Endodermal cell (in vitro differentiated cells): ENCODE results near the gene UBA52. TPM values are rescaled to one million over a fixed set of nuclear protein-coding genes. Genes with fewer than 3 reads are reported as not detected.
"Not testable (repeated sequence)": the region's sequence is repeated elsewhere in the genome, so short reads cannot be mapped to it uniquely, and the experiment has no call there.

Experiments
- DNase-seq: peaks from one replicate; pipeline ENCODE4 v3.0.0-alpha.2; 2017
- H3K27ac ChIP-seq: 2 replicates; pipeline ENCODE4 v1.5.1; 2013; ENCODE audit warnings: mild to moderate bottlenecking, low read depth, low read length, moderate library complexity
- H3K27me3 ChIP-seq: 2 replicates; pipeline ENCODE4 v1.6.1; 2013; ENCODE audit warnings: mild to moderate bottlenecking, low read length, moderate library complexity; ENCODE audit not compliant: insufficient read depth, control insufficient read depth, poor library complexity, severe bottlenecking
- H3K36me3 ChIP-seq: 2 replicates; pipeline ENCODE4 v1.7.0; 2013; ENCODE audit warnings: mild to moderate bottlenecking, low read length, moderate library complexity; ENCODE audit not compliant: control insufficient read depth, insufficient read depth
- H3K4me1 ChIP-seq: one replicate; pipeline ENCODE4 v1.7.0; 2013; ENCODE audit warnings: low read length; ENCODE audit not compliant: control insufficient read depth, insufficient read depth
- H3K4me3 ChIP-seq: 2 replicates; pipeline ENCODE4 v1.5.1; 2013; ENCODE audit warnings: mild to moderate bottlenecking, low read length, moderate library complexity
- H3K9ac ChIP-seq: 2 replicates; pipeline ENCODE4 v1.6.1; 2013; ENCODE audit warnings: mild to moderate bottlenecking, low read length, moderate library complexity; ENCODE audit not compliant: poor library complexity, severe bottlenecking; ENCODE audit errors: extremely low read depth
- H3K9me3 ChIP-seq: 2 replicates; pipeline ENCODE4 v1.6.1; 2013; ENCODE audit warnings: mild to moderate bottlenecking, low read length, moderate library complexity; ENCODE audit not compliant: control insufficient read depth
- H3K27ac Mint-ChIP-seq: 2 replicates; pipeline ENCODE4 v1.8.0; 2020; ENCODE audit warnings: mixed read lengths
- H3K27me3 Mint-ChIP-seq: 2 replicates; pipeline ENCODE4 v1.8.0; 2021; ENCODE audit warnings: mild to moderate bottlenecking, mixed read lengths; ENCODE audit not compliant: insufficient read depth
- H3K36me3 Mint-ChIP-seq: 2 replicates; pipeline ENCODE4 v1.8.0; 2020; ENCODE audit warnings: low read depth, mixed read lengths
- H3K4me1 Mint-ChIP-seq: 2 replicates; pipeline ENCODE4 v1.8.0; 2020; ENCODE audit warnings: mixed read lengths
- H3K4me3 Mint-ChIP-seq: 2 replicates; pipeline ENCODE4 v1.8.0; 2020; ENCODE audit warnings: mild to moderate bottlenecking, moderate library complexity, mixed read lengths
- H3K9me3 Mint-ChIP-seq: 2 replicates; pipeline ENCODE4 v1.8.0; 2020; ENCODE audit warnings: mild to moderate bottlenecking, mixed read lengths
- CTCF ChIP-seq: fragments of 200-600 bp; sonication (generic); conservative IDR thresholded peaks from 2 replicates; pipeline ENCODE4 v1.5.0; 2021; ENCODE audit warnings: antibody characterized with exemption, mild to moderate bottlenecking
- WGBS, 2 experiments: methylation state at CpG; one replicate each; pipeline versions ENCODE4 v1.1.5 to v1.1.7; 2013; ENCODE audit warnings: missing lambda C conversion rate in 2 of 2, mixed read lengths in 1 of 2; ENCODE audit not compliant: insufficient coverage in 1 of 2, insufficient read length in 1 of 2; 5-methylcytosine and 5-hydroxymethylcytosine counted together
- total RNA-seq, 2 donors: library from RNA; stranded (reverse); fragmentation: NEBNext Ultra II Directional in 1 of 2; extraction: Animal tissue kit (Norgen Biotek cat#: 25700) in 1 of 2; gene quantifications; 2 replicates in 1 of 2; 3 replicates in 1 of 2; pipeline ENCODE4 v1.2.1, GENCODE V29; 2021

UBA52 gene
- total RNA-seq, 2 donors from 2014 or later, result 1,143 to 1,222 TPM

- peaks cover 9% of the 10 kb centered on the region for H3K4me1 Mint-ChIP-seq
- no peak for TF ChIP-seq CTCF
- peaks cover 63% of the 10 kb centered on the region for H3K36me3 Mint-ChIP-seq
These were observed 32.3 kb upstream of the UBA52 start for GRCh38 chr19:18539372-18539771.

GRCh38 chr19:18540200-18540599 is 31.5 kb upstream of the UBA52 start:
- not testable (repeated sequence) for H3K4me3 Mint-ChIP-seq, DNase-seq, H3K4me1 Mint-ChIP-seq, H3K9me3 Mint-ChIP-seq, H3K27me3 ChIP-seq, H3K9me3 ChIP-seq, H3K27ac Mint-ChIP-seq, H3K27me3 Mint-ChIP-seq, H3K27ac ChIP-seq, H3K4me1 ChIP-seq, H3K4me3 ChIP-seq, H3K9ac ChIP-seq
- WGBS, 2 experiments, result 90 to 100% methylated on average over 1 of the region's 1 CpG
- peaks cover 52% of the 10 kb centered on the region for H3K36me3 ChIP-seq
- H3K36me3 Mint-ChIP-seq, result peaks cover 60% of the 10 kb centered on the region

More at GRCh38 chr19:18539372-18539771, 32.3 kb upstream of the UBA52 start:
- no peak overlapping the region for H3K4me3 Mint-ChIP-seq
- Histone ChIP-seq H3K4me3 (no peak overlapping the region), H3K4me1 (no peaks in the 10 kb centered on the region), H3K27ac (no peak overlapping the region), H3K36me3 (peaks cover 52% of the 10 kb centered on the region), H3K9ac (no peak overlapping the region), H3K27me3 (no peaks in the 10 kb centered on the region), H3K9me3 (no peaks in the 10 kb centered on the region)
- no peaks in the 10 kb centered on the region for H3K9me3 Mint-ChIP-seq
- H3K27me3 Mint-ChIP-seq, result no peaks in the 10 kb centered on the region
- 96 to 100% methylated on average over 14 to 19 of the region's 19 CpGs for WGBS, 2 experiments
- no peak overlapping the region for H3K27ac Mint-ChIP-seq
- no peak for DNase-seq

- Histone ChIP-seq H3K27me3 (no peaks in the 10 kb centered on the region), H3K9ac (no peak overlapping the region), H3K4me1 (no peaks in the 10 kb centered on the region), H3K9me3 (no peaks in the 10 kb centered on the region), H3K4me3 (no peak overlapping the region), H3K36me3 (peaks cover 43% of the 10 kb centered on the region), H3K27ac (no peak overlapping the region)
- TF ChIP-seq CTCF, result no peak
- WGBS, 2 experiments, result 93 to 99% methylated on average over 14 to 21 of the region's 21 CpGs
- H3K27me3 Mint-ChIP-seq, result no peaks in the 10 kb centered on the region
- H3K36me3 Mint-ChIP-seq, result peaks cover 48% of the 10 kb centered on the region
- H3K4me3 Mint-ChIP-seq, result peak overlapping the region; percentile 77
- no peaks in the 10 kb centered on the region for H3K9me3 Mint-ChIP-seq
- H3K27ac Mint-ChIP-seq, result no peak overlapping the region
- H3K4me1 Mint-ChIP-seq, result peaks cover 9% of the 10 kb centered on the region
- DNase-seq, result no peak
These were observed 30.2 kb upstream of the UBA52 start for GRCh38 chr19:18541258-18541991.
